Measurements from ENCODE around the gene GNAQ. TPM values are rescaled to one million over a fixed set of nuclear protein-coding genes. Genes with fewer than 3 reads are reported as not detected.
"Not testable (repeated sequence)": the region's sequence is repeated elsewhere in the genome, so short reads cannot be mapped to it uniquely, and the experiment has no call there.

The GNAQ gene
- total and polyA plus RNA-seq, 2 donors = 42.2 to 78.5 TPM

GRCh38 chr9:77865385-77866047 is 166.1 kb downstream of the GNAQ start:
- 88% methylated on average over 4 of the region's 4 CpGs for WGBS
- Histone ChIP-seq H3K36me3 (ENCODE audit: insufficient read depth) (no peaks in the 10 kb centered on the region), H3K4me1 (ENCODE audit: insufficient read depth) (no peaks in the 10 kb centered on the region), H3K4me3 (ENCODE audit: low read depth, low read length) (no peak overlapping the region), H3K27ac (ENCODE audit: low read depth) (no peak overlapping the region)
- DNase-seq (ENCODE audit: extremely low spot score) = no peak

- Histone ChIP-seq H3K4me3 (ENCODE audit: low read depth, low read length) (no peak overlapping the region), H3K27ac (ENCODE audit: low read depth) (no peak overlapping the region), H3K36me3 (ENCODE audit: insufficient read depth) (no peaks in the 10 kb centered on the region), H3K4me1 (ENCODE audit: insufficient read depth) (no peaks in the 10 kb centered on the region)
- no peak for DNase-seq (ENCODE audit: extremely low spot score)
- 74% methylated on average over 5 of the region's 5 CpGs for whole genome bisulfite sequencing
Measured at GRCh38 chr9:77864211-77864889, 167.3 kb downstream of the GNAQ start.

- 98% methylated on average over 5 of the region's 5 CpGs for WGBS
- H3K4me1 ChIP-seq (ENCODE audit: insufficient read depth); H3K4me3 ChIP-seq (ENCODE audit: low read depth, low read length); H3K27ac ChIP-seq (ENCODE audit: low read depth); H3K36me3 ChIP-seq (ENCODE audit: insufficient read depth); DNase-seq (ENCODE audit: extremely low spot score): not testable (repeated sequence)
Measured at GRCh38 chr9:77863638-77864037, 168.0 kb downstream of the GNAQ start.

- not testable (repeated sequence) for DNase-seq (ENCODE audit: extremely low spot score); H3K4me3 ChIP-seq (ENCODE audit: low read depth, low read length); H3K4me1 ChIP-seq (ENCODE audit: insufficient read depth); H3K36me3 ChIP-seq (ENCODE audit: insufficient read depth); H3K27ac ChIP-seq (ENCODE audit: low read depth)
- WGBS = 91% methylated on average over 3 of the region's 3 CpGs
Measured at GRCh38 chr9:77860953-77861352, 170.7 kb downstream of the GNAQ start.

- H3K27ac ChIP-seq (ENCODE audit: low read depth) = no peak overlapping the region
- 66% methylated on average over 2 of the region's 2 CpGs for WGBS
- no peak for DNase-seq (ENCODE audit: extremely low spot score)
- no peaks in the 10 kb centered on the region for H3K4me1 ChIP-seq (ENCODE audit: insufficient read depth)
- H3K36me3 ChIP-seq (ENCODE audit: insufficient read depth) = no peaks in the 10 kb centered on the region
- H3K4me3 ChIP-seq (ENCODE audit: low read depth, low read length) = no peak overlapping the region
Measured at GRCh38 chr9:77857513-77858259, 173.9 kb downstream of the GNAQ start.

- 43% methylated on average over 1 of the region's 1 CpG for WGBS
- no peaks in the 10 kb centered on the region for H3K4me1 ChIP-seq (ENCODE audit: insufficient read depth)
- no peak overlapping the region for H3K4me3 ChIP-seq (ENCODE audit: low read depth, low read length)
- no peak overlapping the region for H3K27ac ChIP-seq (ENCODE audit: low read depth)
- no peak for DNase-seq (ENCODE audit: extremely low spot score)
- H3K36me3 ChIP-seq (ENCODE audit: insufficient read depth) = no peaks in the 10 kb centered on the region
Measured at GRCh38 chr9:77856615-77857014, 175.0 kb downstream of the GNAQ start.

GRCh38 chr9:77854916-77855311 is 176.7 kb downstream of the GNAQ start:
- H3K4me1 ChIP-seq (ENCODE audit: insufficient read depth) = no peaks in the 10 kb centered on the region
- H3K27ac ChIP-seq (ENCODE audit: low read depth) = no peak overlapping the region
- no peaks in the 10 kb centered on the region for H3K36me3 ChIP-seq (ENCODE audit: insufficient read depth)
- H3K4me3 ChIP-seq (ENCODE audit: low read depth, low read length) = no peak overlapping the region
- DNase-seq (ENCODE audit: extremely low spot score) = no peak
- 97% methylated on average over 1 of the region's 1 CpG for WGBS

GRCh38 chr9:77854258-77854915 is 177.2 kb downstream of the GNAQ start:
- no peak for DNase-seq (ENCODE audit: extremely low spot score)
- Histone ChIP-seq H3K4me1 (ENCODE audit: insufficient read depth) (no peaks in the 10 kb centered on the region), H3K27ac (ENCODE audit: low read depth) (no peak overlapping the region), H3K4me3 (ENCODE audit: low read depth, low read length) (no peak overlapping the region), H3K36me3 (ENCODE audit: insufficient read depth) (no peaks in the 10 kb centered on the region)
- 67% methylated on average over 4 of the region's 4 CpGs for WGBS

- H3K27ac ChIP-seq (ENCODE audit: low read depth) = no peak overlapping the region
- H3K4me1 ChIP-seq (ENCODE audit: insufficient read depth) = no peaks in the 10 kb centered on the region
- H3K4me3 ChIP-seq (ENCODE audit: low read depth, low read length) = no peak overlapping the region
- 88% methylated on average over 3 of the region's 3 CpGs for WGBS
- DNase-seq (ENCODE audit: extremely low spot score) = no peak
- H3K36me3 ChIP-seq (ENCODE audit: insufficient read depth) = no peaks in the 10 kb centered on the region
Measured at GRCh38 chr9:77853716-77854115, 177.9 kb downstream of the GNAQ start.

GRCh38 chr9:77851882-77852595 is 179.6 kb downstream of the GNAQ start:
- DNase-seq (ENCODE audit: extremely low spot score) = no peak
- Histone ChIP-seq H3K36me3 (ENCODE audit: insufficient read depth) (no peaks in the 10 kb centered on the region), H3K27ac (ENCODE audit: low read depth) (no peak overlapping the region), H3K4me1 (ENCODE audit: insufficient read depth) (no peaks in the 10 kb centered on the region), H3K4me3 (ENCODE audit: low read depth, low read length) (no peak overlapping the region)
- WGBS = 72% methylated on average over 3 of the region's 3 CpGs

GRCh38 chr9:77848897-77849296 is 182.7 kb downstream of the GNAQ start:
- Histone ChIP-seq H3K4me1 (ENCODE audit: insufficient read depth) (no peaks in the 10 kb centered on the region), H3K36me3 (ENCODE audit: insufficient read depth) (no peaks in the 10 kb centered on the region), H3K27ac (ENCODE audit: low read depth) (no peak overlapping the region), H3K4me3 (ENCODE audit: low read depth, low read length) (no peak overlapping the region)
- 48% methylated on average over 6 of the region's 6 CpGs for WGBS
- DNase-seq (ENCODE audit: extremely low spot score) = no peak

- DNase-seq (ENCODE audit: extremely low spot score) = no peak
- Histone ChIP-seq H3K36me3 (ENCODE audit: insufficient read depth) (no peaks in the 10 kb centered on the region), H3K27ac (ENCODE audit: low read depth) (no peak overlapping the region), H3K4me1 (ENCODE audit: insufficient read depth) (no peaks in the 10 kb centered on the region), H3K4me3 (ENCODE audit: low read depth, low read length) (no peak overlapping the region)
- WGBS = 73% methylated on average over 2 of the region's 2 CpGs
Measured at GRCh38 chr9:77848404-77848803, 183.2 kb downstream of the GNAQ start.

GRCh38 chr9:77847626-77848025 is 184.0 kb downstream of the GNAQ start:
- no peak for DNase-seq (ENCODE audit: extremely low spot score)
- no peaks in the 10 kb centered on the region for H3K4me1 ChIP-seq (ENCODE audit: insufficient read depth)
- no peak overlapping the region for H3K27ac ChIP-seq (ENCODE audit: low read depth)
- H3K4me3 ChIP-seq (ENCODE audit: low read depth, low read length) = no peak overlapping the region
- no peaks in the 10 kb centered on the region for H3K36me3 ChIP-seq (ENCODE audit: insufficient read depth)
- WGBS = 67% methylated on average over 2 of the region's 2 CpGs
